ENCODE data around the gene PITPNM1. TPM values are rescaled to one million over a fixed set of nuclear protein-coding genes. Genes with fewer than 3 reads are reported as not detected.

PITPNM1 gene
- total RNA-seq, 4 donors from 2014 or later, result 22.8 to 52.6 (median 47.2) TPM

GRCh38 chr11:67470337-67471002 is 34.7 kb downstream of the PITPNM1 start:
- Histone ChIP-seq H3K9me3 (no peaks in the 10 kb centered on the region), H3K4me1 (peaks cover 19 to 35% of the 10 kb centered on the region in 2 donors), H3K36me3 (no peaks in the 10 kb centered on the region), H3K27me3 (no peaks in the 10 kb centered on the region), H3K4me3 (replicated peaks in 1 of 3) (no peak overlapping the region), H3K27ac (no peak overlapping the region)
- no peak for TF ChIP-seq POLR2A (IDR thresholded peaks at IDR 0.05)
- TF ChIP-seq CTCF (IDR thresholded peaks at IDR 0.05), result no peak
- DNase-seq, result no peak
- intact Hi-C loops (cut with DNase I), result no loop called here
- 72 to 77% methylated on average over 8 of the region's 8 CpGs for WGBS, 2 donors

GRCh38 chr11:67469508-67469811 is 35.7 kb downstream of the PITPNM1 start:
- Histone ChIP-seq H3K4me3 (replicated peaks in 1 of 3) (peak overlapping the region; percentile 38 to 66 (median 49)), H3K36me3 (no peaks in the 10 kb centered on the region), H3K27me3 (no peaks in the 10 kb centered on the region), H3K27ac (peak overlapping the region; percentile 82 to 85 (median 84)), H3K9me3 (no peaks in the 10 kb centered on the region), H3K4me1 (peaks cover 19 to 42% of the 10 kb centered on the region in 2 donors)
- DNase-seq, result no peak
- TF ChIP-seq POLR2A (IDR thresholded peaks at IDR 0.05) (peak in 1 of 2 donors; percentile 10), CTCF (IDR thresholded peaks at IDR 0.05) (no peak)
- intact Hi-C loops (cut with DNase I), result loop anchor here (5.0 to 10.0 kb wide), 2 partner anchors 47 to 75 kb away; partner anchors contain the start of gene RAD9A
- WGBS, 2 donors, result 12 to 14% methylated on average over 9 of the region's 9 CpGs

GRCh38 chr11:67468759-67469507 is 36.2 kb downstream of the PITPNM1 start, which contains the start of gene TMEM134:
Gene TMEM134 (minus strand): TSS chr11:67469251. CDS start chr11:67469192, 59 bp downstream.
- 0% methylated on average over 2 to 9 of the region's 76 CpGs for WGBS, 2 donors
- Histone ChIP-seq H3K36me3 (no peaks in the 10 kb centered on the region), H3K4me3 (replicated peaks in 1 of 3) (peak within 1 kb of the TSS; percentile 66 to 92 (median 82)), H3K9me3 (no peaks in the 10 kb centered on the region), H3K4me1 (peaks cover 23 to 48% of the 10 kb centered on the region in 2 donors), H3K27ac (peak within 1 kb of the TSS; percentile 82 to 85 (median 84)), H3K27me3 (no peaks in the 10 kb centered on the region)
- peak; percentile 91 for DNase-seq
- intact Hi-C loops (cut with DNase I), result loop anchor here (5.0 to 10.0 kb wide), 2 partner anchors 47 to 74 kb away; partner anchors contain the start of gene RAD9A
- peak in 5 of 6 experiments; percentile 9 to 49 (median 34) for TF ChIP-seq CTCF (IDR thresholded peaks at IDR 0.05)
- TF ChIP-seq POLR2A (IDR thresholded peaks at IDR 0.05), result peak; percentile 8 to 78

GRCh38 chr11:67468456-67468758 is 36.8 kb downstream of the PITPNM1 start:
- no peak for TF ChIP-seq POLR2A (IDR thresholded peaks at IDR 0.05)
- TF ChIP-seq CTCF (IDR thresholded peaks at IDR 0.05), result no peak
- Histone ChIP-seq H3K4me1 (peaks cover 25 to 52% of the 10 kb centered on the region in 2 donors), H3K27me3 (no peaks in the 10 kb centered on the region), H3K9me3 (no peaks in the 10 kb centered on the region), H3K4me3 (replicated peaks in 1 of 3) (peak overlapping the region; percentile 66 to 92 (median 82)), H3K36me3 (no peaks in the 10 kb centered on the region), H3K27ac (peak overlapping the region; percentile 39 to 75 (median 67))
- no peak for DNase-seq
- WGBS, 2 donors, result 4 to 17% methylated on average over 3 to 5 of the region's 6 CpGs
- intact Hi-C loops (cut with DNase I), result loop anchor here (5.0 to 10.0 kb wide), 2 partner anchors 46 to 74 kb away; partner anchors contain the start of gene RAD9A

Data from thyroid gland (tissue), 4 donors.